Upper lobe of left lung (tissue), 4 donors: ENCODE data around the gene PCLAF.

Experiments
- CTCF ChIP-seq, 6 experiments: fragments of 450-650 bp in 4 of 6; fragments of 200-600 bp in 2 of 6; sonication (generic) in 2 of 6; IDR thresholded peaks; one replicate each; pipeline ENCODE4 v1.5.1; 2016 to 2019; ENCODE audit warnings: antibody characterized with exemption in 6 of 6
- POLR2AphosphoS5 ChIP-seq, 2 donors: sonication (generic); formaldehyde crosslinking; IDR thresholded peaks; one replicate each; pipeline ENCODE4 v1.5.1; 2017; ENCODE audit warnings: antibody characterized with exemption in 2 of 2

DNA sequence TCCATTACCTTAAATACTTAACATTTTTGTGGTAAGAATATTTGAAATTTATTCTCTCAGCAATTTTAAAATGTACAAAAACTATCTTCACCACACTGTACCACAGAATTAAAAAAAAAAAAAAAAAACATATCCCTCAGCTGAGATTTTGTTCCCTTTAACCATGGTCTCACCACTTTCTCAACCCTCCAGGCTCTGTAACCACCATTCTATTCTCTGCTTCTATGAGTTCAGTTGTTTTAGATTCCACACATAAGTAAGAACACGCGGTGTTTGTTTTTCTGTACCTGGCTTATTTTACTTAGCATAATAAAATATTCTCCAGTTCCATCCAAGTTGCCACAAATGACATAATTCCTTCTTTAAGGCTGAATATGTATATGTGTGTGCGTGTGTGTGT is 66.8 kb downstream of the PCLAF start:
- TF ChIP-seq CTCF (IDR thresholded peaks at IDR 0.05), result no peak
- TF ChIP-seq POLR2AphosphoS5 (IDR thresholded peaks at IDR 0.05), result no peak
